HTERT RPE-1 (cell line): ENCODE results near the gene CDC42BPB.

Experiments
- in situ Hi-C: fragments of 300-500 bp; cut with MboI; formaldehyde crosslinking; loops from 4 replicates; pipeline ENCODE4 v1.14.3; 2020; ENCODE audit warnings: low sequenced_read_pairs

The CDC42BPB gene, protein sequence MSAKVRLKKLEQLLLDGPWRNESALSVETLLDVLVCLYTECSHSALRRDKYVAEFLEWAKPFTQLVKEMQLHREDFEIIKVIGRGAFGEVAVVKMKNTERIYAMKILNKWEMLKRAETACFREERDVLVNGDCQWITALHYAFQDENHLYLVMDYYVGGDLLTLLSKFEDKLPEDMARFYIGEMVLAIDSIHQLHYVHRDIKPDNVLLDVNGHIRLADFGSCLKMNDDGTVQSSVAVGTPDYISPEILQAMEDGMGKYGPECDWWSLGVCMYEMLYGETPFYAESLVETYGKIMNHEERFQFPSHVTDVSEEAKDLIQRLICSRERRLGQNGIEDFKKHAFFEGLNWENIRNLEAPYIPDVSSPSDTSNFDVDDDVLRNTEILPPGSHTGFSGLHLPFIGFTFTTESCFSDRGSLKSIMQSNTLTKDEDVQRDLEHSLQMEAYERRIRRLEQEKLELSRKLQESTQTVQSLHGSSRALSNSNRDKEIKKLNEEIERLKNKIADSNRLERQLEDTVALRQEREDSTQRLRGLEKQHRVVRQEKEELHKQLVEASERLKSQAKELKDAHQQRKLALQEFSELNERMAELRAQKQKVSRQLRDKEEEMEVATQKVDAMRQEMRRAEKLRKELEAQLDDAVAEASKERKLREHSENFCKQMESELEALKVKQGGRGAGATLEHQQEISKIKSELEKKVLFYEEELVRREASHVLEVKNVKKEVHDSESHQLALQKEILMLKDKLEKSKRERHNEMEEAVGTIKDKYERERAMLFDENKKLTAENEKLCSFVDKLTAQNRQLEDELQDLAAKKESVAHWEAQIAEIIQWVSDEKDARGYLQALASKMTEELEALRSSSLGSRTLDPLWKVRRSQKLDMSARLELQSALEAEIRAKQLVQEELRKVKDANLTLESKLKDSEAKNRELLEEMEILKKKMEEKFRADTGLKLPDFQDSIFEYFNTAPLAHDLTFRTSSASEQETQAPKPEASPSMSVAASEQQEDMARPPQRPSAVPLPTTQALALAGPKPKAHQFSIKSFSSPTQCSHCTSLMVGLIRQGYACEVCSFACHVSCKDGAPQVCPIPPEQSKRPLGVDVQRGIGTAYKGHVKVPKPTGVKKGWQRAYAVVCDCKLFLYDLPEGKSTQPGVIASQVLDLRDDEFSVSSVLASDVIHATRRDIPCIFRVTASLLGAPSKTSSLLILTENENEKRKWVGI (N-terminal part only)

DNA sequence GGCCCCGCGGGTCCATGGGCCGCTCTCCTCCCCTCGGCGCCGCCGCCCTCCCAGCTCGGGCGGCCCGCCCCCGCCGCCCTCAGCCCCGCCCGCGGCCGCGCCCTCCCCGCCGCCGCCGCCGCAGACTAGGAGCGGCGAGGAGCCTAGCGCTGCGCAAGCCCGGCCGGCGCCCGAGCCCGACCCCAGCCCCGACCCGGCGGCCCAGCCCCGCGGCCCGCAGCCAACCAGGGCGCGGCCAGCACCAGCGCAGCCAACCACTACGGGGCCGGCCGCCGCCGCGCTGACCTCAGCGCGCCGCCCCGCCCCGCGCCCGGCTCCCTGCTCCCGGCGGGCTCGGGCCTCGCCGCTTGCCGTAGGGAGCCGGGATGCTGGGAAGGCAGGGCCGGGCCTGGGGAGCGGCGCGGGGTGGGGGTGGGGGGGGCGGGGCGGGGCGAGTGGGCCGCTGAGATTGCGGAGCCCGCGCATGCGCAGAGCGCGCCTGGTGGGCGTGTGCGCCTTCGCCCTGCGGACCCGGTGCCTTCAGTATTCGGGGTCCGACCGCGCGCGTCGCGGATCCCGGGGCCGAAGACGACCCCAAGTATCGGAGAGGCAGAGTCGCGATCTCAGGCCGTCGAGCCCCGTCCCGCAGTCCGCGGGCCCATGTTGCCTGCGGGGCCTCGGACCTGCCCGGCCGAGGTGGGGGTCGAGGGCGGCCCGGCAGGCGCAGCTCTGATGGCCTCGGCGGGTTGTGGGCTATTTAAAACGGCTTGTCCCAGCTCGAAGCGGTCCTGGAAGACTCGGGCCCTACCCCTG lies at the start of gene CDC42BPB:
Gene CDC42BPB (minus strand): TSS at position 178 of the 792 bp plus-strand sequence. CDS start 376 bp downstream, outside the sequence.
- in situ Hi-C loops: no loop called here

DNA sequence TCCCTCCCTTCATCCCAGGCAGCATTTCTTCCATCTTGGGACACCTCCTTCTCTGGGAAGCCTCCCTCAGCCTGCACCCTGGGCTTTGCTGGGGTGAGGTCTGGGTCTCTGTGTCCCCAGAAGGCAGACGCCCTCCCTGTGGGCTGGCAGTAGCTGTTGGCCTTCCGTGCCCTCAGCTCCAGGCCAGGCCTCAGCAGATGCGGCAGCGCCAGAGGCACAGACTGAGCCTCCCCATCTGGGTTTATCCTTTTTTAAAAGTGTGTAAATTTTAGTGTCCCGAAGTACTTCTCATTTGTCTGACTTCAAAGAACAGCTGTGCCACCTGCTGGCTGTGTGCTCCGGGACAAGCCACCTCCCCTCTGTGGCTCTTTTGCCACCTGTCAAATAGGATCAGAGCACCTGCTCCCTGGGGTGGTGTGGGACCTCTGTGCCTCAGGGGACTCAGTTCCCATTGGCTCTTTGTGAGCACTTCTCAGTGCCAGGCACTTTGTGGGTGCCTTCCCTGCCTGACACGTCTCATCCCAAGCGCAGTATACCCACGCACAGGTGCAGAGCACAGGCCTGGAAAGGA lies 48.3 kb upstream of the CDC42BPB start:
- in situ Hi-C loops: no loop called here

DNA sequence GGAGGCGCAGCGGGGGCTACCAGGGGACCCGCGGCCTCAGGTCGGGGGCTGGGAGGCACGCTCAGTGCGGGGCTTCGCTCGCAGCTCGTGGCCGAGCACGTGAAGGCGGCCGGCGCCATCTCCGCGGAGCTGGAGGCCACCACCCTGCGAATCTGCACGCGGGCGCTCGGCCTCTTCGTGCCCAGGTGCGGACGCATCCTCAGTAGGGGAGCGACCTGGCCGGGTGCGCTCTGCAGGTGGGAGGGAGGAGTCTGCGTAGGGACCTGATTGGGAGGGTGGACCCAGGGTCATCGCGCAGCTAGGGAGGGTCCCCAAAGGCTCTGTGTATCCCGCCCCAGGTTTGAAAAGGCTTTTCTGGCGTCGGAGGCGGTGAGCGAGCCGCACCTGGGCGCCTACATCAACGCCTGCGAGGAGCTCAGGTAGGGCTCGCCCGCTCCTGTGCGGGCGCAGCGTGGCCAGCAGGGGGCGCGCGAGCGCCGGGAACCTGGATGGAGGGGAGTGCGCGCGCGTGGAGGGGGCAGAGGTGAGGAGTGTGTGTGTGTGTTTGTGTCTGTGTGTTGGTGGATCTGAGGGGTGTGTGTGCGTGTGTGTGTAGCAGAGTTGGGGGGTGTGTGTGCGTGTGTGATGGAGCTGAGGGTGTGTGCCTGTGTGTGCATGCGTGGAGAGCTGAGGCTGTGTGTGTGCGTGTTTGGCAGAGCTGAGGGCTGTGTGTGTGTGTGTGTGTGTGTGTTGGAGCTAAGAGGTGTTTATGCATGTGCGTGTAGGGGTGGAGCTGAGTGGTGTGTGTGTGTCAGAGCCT lies 47.5 kb upstream of the CDC42BPB start:
- in situ Hi-C loops: no loop called here

DNA sequence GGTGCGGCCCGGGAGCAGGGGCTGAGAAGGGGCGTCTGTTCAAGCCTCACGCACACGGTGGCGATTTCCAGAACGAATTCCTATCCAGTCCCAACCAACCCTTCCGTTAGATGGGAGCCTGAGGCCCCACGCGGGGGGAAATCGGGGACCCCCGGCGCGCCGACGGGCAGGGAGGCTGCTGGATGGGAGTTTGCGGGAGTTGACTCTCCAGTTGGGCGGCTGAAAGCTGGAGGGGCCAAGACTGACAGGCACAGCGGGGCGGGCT lies 47.0 kb upstream of the CDC42BPB start:
- in situ Hi-C loops: no loop called here

DNA sequence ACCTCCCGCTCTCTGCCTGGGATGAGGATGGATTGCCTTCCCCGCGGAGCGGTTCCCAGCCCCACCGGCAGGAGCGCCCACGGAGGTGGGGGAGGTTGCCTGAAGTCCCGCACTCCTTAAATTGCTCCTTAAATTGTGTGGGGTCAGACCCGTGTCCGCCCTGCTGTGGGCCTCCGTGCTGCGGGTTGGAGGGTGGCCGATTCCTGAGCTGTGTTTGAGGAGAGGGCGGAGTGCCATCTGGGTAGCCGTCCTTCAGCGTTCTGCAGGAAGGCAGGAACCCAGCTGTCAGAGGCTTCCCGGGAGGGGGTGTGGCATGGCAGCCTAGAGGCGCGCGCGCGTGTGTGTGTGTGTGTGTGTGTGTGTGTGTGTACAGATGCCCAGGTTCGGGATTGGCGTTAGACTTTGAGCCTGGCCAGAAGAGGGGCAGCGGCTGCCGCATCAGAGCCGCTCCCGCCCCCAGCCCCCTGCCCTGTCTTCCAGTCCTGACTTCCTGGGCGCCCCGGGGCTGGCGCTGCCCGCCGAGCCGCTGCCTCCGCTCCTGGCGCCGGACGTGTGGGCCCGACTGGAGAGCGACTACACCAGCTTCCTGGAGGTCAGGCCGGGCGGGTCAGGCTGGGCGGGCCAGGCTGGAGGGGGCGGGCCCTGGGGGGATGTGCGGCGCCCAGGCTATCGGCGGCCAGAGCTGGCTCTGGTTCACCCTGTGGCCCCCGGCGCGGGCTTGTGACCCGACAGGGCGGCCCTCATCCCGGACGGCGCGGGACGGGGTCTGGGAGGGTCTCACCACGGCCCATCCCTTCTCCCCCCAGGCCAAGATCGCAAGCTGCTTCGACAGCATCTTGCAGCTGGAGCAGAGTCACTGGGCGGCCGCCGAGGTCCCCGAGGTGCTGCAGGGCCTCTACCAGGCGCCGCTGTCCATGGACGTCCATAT lies 46.4 kb upstream of the CDC42BPB start:
- in situ Hi-C loops: no loop called here

DNA sequence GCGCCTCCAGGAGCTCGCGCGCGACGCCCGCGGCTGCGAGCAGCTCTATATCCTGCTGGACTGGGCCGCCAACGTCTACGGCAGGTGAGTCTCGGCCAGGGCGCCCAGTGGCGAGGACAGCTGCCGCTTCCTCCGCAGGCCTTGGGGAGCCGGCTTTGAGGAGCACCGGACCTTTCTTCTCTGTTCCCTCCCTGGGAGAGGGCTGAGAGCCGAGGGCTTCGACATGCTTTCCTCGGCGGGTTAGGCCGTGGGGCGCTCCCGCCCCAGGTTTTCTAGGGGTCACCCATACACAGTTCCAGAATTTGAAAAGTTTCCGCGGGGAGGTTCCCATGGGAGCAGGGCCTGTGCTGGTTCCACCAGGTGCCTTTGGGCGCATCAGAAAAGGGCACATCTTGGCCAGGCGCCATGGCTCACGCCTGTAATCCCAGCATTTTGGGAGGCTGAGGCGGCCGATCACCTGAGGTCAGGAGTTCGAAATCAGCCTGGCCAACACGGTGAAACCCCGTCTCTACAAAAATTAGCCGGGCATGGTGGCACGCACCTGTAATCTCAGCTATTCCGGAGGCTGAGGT lies 45.4 kb upstream of the CDC42BPB start:
- in situ Hi-C loops: no loop called here

DNA sequence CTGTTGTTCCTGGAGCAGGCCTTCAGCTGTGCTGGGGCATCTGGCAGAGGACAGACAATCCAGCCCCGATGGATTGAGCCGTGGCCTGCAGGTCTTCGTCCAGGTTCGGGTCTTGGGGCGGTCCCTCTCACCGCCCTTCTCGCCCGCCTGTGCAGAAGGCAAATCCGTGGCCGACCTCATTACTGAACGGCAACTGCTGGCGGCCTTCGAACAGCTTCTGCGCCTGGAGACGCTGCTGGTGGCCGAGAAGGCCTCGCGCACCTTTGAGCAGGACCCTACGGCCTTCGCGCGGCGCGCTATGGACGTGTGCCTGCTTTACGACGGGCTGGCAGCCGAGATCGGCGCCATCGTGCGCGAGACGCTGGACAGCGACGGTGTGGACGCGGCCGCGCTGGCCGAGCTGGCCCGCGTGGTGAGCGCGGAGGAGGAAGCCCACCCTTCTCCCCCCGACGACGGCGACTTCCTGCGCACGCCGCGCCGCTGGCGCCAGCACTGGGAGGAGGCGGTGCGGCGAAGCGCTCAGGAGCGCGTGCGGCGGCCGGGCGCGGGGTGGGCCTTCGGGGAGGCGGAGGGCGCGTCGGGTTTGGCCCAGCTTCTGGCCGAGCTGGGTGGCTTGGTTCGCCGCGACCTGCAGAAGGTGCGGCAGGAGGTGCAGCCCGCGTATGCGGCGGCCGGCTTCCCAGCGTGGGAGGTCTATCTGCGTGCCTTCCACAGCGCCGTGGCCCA lies 44.8 kb upstream of the CDC42BPB start:
- in situ Hi-C loops: no loop called here

DNA sequence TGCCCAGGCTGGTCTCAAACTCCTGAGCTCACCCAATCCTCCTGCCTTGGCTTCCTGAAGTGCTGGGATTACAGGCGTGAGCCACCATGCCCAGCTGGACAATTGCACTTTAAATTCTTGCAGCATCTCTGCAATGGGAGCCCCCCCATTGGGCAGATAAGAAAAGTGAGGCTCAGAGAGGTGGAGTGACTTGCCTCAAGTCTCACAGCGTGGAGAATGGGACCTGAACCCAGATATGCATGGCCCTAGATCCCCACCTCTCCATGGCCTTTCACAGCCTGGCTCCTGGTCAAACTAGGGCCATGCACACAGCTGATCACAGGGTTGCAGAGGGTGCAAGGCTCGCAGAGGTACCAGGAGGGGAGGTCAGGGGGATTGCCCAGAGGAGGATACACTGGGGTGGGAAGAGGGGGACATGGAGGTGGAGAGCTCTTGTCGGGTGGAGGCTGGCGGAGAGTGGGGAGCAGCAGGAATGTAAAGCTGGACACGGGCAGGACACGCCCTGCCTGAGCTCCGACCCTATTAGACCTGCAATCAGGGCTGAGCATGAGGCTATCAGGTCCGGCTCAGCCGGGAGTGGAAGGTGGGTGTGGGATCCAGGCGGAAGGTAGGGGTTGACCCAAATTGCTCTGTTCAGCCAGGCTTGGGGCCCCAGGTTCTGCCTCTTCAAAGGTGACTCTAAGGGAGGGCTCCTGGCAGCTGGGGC lies 44.1 kb upstream of the CDC42BPB start:
- in situ Hi-C loops: no loop called here

DNA sequence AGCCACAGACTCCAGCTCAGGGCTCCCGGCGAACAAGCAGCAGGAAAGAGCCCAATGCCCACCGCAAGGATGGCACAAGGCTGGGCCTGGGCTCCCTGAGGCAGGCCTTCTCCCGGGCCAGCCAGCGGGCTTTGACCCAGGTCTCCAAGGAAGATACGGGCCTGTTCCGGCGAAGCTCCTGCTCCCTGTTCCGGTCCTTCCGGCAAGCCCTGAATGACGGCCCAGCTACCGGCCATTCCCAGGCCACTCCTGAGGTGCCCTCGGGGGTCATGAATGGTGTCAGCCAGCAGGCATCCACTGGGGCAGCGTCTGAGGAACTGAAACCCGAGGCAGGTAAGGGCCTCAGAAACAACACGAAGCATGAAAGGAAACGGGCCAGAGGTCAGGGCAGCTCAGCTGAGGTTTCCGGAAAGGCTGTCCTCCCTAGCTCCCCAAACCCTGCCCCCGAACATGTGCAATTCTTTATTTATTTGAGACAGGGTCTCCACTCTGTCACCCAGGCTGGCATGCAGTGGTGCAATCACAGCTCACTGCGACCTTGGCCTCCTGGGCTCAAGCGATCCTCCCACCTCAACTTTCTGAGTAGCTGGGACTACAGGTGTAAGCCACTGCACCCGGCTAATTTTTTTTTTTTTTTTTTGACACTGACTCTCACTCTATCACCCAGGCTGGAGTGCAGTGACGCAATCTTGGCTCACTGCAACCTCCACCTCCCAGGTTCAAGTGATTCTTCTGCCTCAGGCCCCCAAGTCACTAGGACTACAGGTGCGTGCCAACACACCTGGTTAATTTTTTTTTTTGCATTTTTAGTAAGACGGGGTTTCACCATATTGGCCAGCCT lies 43.2 kb upstream of the CDC42BPB start:
- in situ Hi-C loops: no loop called here

DNA sequence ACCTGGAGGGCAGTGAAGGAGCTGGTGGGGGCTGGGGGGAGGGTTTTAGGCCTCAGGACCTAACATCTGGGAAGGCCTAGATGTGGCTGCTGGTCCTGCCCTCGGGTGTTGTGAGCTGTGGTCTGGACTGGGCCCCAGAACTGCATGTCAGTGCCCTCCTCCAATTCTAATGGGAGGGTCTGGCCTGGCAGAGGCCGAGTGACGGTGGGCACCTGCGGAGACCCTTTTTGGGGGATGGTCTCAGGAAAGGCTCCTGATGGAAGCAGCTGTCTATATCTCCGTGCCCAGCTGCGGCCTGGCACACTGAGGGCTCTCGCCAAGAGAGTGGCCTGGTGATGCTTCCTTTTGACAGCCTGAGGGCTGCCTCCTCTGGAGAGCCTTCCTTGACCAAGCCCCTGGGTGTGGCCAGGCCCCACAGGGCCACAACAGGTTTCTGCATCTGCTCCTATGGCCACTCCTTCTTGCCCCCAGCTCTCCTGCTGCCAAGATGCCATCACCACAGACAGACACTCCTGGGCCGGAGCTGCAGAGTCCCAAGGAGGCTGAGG lies 42.5 kb upstream of the CDC42BPB start:
- in situ Hi-C loops: no loop called here

DNA sequence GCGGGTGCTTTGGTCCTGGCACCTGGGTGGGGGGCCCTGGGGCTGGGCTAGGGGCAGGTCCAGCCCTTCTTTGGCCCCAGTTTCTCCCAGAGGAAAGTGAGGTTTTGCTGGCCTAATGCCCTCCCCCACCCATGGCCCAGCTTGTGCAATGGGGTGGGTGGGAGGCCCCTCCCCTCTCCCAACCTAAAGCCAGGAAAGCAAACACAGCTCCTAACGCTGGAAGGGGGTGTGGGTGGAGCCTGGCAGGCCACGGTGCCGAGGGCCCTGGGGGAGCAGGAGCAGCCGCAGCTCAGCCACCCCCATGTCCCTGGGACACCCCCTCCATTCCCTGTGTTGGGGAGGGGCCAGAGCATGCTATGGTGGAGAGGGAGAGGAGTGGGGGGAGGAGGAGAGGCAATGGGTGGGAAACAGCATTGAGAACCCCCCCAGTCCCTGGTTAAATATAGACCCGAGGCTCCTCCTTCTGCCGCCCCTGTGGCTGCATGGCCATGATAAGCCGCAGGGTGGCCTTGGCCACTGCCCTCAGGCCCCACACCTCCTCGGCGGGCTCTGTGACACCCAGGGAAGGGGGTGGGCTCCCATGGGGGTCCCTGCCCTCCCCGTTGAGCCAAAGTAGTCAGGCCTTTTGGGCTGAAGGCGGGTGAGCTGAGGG lies 41.9 kb upstream of the CDC42BPB start:
- in situ Hi-C loops: no loop called here

DNA sequence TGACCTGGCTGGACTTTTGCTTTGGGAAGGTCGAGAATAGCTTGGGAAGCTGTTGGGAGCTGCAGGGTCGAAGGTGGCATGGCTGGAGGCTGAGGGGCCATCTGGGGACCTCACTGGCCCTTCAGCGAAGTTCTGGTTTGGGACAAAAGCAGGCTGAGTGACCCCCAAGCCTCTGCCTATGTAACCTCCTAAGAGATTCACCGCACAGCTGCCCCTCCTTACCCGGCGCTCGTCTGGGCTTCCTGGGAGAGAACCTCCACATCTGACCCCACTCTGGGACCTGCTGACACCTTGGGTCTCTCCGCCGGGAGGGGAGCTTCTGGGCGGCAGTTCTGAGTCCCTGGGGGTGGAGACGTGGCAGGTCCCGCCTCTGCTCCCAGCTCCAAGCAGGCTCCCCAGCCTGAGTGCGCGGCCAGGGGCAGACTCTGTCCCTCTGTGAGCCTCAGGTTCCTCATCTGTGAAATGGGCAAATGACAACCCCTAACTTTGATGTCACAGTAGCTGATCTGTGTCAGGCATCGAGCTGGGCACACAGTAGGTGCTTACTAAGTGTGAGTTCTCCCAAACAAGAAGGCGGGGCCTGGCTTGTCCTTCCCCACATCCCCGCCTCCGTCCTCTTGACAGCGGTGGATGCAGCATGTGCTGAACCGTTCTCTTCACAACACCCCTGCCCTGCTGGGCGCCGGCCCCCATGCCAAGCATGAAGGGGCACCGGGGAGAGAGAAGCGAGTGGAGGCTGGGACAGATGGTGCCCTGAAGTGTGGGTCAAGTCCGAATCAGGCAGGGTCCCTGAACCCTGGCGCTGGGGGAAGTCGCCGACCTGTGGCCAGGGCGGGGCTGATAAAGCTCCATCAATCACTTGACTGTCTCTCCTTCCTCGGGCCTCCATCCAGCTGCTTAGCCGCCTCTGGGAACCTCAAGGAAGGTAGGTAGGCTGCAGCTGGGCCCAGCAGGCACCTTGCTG lies 40.9 kb upstream of the CDC42BPB start:
- in situ Hi-C loops: no loop called here

DNA sequence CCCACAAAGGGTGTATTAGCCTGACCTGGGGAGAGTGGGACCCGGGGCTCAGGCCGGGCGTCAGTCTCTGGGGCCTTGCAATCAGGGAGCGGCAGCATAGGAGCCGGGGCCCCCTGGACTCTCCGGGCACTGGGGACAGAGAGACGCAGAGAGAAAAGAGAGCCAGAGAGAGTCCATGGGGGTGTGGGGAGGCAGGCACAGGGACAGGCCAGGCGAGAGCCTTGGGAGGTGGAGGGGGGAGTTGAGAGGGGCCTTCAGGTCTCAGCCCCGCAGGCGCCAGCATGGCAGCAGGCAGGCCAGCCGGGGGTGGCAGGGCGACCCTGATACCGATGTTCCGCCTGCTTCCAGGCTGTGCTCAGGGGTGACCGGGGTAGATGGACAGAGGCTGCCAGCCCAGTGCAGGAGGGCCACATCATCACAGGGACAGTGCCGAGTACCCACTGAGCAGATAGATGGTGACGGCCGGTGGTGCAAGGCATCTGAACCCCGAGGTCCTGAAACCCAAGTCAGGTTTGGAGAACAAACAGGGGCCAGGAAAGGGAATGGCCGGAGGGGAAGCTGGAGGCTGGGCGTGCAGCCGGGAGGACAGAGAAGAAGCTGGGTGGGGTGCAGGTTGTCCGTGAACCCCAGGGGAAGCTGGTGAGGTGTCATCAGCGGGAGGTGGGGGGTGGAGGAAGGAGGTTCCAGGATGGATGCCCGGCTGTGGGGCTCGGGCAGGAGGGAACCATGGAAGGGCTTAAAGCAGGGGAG lies 40.1 kb upstream of the CDC42BPB start:
- in situ Hi-C loops: no loop called here
